NCI-H524 (cell line): Measurements from ENCODE around the gene SRD5A1.
A peak's percentile ranks its signal among the peaks of the same experiment; 100 is the strongest.

Source experiments
- DNase-seq, 2 experiments: peaks; one replicate each; lab custom pipeline; 2025; lab: John Stamatoyannopoulos, UW

SRD5A1 gene

DNA sequence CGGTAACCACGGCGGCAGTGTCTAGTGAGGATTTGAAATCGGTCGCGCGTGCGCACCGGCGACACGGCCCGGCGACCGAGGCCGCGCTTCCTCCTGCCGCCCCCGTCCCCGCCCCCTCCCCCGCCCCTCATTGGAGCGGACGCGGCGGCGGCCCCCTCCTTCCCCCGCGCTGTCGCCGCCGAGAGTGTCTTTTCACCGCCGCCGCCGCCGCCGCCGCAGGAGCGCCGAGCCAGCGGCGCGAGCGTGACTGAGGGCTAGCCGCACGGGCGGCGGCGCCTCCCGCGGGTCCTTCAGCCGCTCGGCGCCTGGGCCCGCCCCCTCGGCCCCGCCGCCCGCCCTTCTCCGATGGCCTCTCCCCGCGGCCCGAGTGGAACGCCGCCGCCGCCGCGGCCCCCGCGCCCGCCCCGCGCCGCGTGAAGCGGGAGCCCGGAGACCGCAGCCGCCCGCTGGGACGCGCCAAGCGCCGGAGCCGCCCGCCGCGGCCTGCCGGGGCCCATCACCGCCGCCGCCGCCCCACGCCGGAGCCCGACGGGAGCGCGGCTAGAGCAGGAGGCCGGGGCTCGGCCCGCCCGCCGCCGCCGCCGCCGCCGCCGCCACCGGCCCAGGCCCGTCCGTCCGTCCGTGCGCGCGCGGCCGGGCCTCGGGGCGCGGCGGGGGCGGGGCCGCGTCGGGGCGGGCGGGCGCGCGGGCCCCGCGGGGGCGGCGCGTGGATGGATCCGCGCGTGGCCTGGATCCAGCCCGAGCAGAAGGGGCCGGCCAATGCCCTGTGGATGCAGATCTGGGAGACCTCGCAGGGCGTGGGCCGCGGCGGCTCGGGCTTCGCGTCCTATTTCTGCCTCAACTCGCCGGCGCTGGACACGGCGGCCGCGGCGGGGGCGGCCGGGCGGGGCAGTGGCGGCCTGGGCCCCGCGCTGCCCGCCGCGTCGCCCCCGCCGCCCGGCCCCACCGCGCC, 80.3 kb downstream of the SRD5A1 start, which contains the start of gene TENT4A:
Gene TENT4A, plus strand, starts transcription at position 159 of the 952 bp plus-strand sequence. Its CDS starts 552 bp downstream, at position 711.
- peak in 1 of 2 experiments; percentile 32 for DNase-seq

DNA sequence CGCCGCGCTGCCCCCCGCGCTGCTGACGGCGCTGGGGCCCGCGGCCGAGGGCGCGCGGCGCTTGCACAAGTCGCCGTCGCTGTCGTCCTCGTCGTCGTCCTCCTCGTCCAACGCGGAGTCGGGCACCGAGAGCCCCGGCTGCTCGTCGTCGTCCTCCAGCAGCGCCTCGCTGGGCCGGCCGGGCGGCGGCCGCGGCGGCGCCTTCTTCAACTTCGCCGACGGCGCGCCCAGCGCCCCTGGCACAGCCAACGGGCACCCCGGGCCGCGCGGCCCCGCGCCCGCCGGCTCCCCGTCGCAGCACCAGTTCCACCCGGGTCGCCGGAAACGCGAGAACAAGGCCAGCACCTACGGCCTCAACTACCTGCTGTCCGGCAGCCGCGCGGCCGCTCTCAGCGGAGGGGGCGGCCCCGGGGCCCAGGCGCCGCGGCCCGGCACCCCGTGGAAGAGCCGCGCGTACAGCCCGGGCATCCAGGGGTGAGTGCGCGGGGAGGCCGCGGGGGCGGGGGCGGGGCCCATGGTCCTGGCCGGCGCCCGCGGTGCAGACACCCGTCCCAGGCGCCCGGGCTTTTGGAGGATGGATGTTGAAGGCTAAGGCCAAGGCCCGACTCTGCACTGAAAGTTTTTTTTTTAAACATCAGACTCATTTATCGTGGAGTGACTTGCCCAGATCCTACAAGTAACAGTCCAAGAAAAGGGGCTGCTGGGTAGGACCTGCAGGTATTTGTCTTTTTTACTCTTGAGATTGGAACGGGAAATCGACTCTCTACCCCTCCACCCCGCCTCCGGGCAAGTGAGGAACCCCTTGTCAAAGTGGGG, 81.2 kb downstream of the SRD5A1 start:
- DNase-seq, result peak in 1 of 2 experiments; percentile 33

DNA sequence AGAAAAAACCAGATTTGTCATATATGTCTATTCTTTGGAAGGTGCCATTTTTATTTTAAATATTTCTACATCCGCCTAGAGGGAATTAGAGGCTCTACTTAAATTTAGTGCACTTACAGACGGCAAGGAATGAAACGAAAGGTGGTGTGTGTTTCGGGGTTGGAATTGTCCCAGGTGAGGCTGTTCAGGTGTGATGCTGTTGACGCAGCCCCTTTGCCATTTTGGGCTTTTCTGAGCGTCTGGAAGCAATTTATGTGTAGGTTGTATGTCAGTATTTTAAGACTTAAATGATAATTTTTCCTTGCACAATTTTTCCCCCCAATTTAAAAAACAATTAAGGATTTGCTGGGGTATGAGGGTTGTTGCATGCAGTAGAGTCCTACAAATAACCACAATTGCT, 82.0 kb downstream of the SRD5A1 start:
- DNase-seq, result no peak

DNA sequence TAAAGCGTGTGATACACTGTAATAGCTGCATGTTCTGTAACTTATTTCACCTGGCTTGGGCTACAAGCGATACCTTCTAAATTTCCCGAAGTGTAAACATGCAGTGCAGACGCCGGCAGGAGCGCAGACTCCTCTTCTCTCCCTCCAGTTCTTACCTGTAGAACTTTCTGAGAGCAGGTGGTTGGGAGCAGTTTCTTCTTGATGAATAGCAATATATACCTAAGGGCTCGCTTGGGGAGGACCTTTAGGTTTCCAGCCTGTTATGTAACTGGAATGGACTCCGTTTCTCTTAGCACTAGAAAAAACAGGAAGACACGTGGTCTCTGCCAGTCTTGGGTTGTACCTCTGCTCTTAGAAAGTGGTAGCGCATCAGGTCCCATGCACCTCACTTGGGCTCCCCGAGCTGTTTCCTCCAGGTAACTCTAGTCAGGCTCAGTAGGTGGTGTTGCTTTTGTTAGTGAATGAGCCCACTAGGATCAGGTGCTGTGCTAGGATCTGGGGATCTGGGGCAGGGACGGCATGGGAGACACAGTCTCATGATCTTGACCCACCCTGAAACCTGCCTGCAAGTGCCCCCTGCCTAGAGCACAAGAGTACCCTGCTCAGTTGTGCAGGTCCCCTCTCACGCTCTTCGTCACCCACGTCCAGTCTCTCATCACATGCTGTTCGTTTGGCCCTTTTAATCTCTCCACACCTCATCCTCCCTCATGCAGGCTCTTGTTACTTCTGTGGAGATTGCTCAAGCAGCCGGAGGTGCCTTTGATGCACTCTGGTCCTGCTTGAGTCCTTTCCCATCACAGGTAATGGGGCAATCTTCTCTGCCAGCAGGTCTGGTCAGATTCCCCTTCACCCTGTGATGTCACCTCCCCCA, 82.8 kb downstream of the SRD5A1 start:
- no peak for DNase-seq

DNA sequence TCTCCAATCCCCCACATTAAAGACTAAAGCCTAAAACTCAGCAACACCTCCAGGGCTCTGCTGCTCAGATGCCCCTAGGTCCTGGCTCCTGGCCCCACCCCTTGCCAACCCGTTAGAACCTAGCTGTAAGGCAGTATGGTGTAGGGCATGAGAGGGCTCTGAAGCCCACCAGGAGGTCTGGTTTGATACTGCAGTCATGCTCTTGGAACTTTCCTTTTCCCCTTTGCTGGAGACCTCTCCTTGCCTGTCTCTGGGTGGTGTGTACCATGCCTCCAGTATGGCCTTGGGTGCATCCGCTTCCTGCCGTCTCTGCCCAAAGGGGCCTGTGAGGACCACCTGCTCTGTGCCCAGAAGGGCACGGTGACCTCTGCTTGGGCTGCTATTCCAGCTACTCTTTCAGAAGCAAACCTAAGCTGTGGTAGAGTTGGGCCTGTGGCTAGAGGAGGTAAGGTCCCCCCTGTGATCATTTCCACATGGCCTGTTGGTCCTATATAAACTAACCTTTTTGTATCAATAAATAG, 83.4 kb downstream of the SRD5A1 start:
- DNase-seq, result no peak

DNA sequence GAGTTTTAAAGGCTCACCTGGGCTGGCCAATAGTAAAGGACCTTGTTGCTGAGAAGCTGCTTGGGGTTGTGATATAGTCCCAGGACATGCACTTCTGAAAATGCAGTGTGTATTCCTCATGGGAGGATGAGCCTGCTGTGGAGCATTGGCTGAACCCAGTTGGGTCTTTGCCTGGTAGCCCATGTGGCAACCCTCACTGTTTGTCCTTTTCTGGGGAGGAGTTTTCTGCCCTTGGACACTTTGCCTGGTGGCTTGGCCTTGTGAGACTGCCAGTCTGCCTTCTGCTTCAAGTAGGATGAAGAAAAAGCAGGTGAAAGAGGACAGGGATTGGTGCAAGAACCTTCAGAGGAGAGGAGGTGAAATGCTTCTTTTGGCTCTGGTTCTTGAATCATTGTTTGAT, 84.0 kb downstream of the SRD5A1 start:
- no peak for DNase-seq

DNA sequence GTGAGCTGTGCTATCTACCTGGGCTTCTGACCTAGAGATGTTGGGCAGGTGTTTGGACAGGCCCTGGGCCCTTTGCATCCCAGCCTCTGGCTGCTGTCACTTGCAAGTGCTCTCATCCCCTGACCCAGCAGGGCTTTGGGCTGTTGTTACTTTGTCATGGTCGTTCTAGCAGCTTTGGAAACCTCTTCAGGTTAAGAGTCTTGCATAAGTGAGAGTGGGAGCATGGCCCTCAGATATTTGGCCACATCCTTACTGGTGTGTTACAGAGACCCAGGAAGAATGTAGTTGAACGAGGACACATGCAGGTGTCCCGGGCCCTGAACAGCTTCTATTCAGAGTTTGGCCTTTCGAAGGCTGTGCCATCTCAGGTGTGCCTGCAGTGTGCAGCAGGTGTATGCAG, 84.4 kb downstream of the SRD5A1 start:
- no peak for DNase-seq

DNA sequence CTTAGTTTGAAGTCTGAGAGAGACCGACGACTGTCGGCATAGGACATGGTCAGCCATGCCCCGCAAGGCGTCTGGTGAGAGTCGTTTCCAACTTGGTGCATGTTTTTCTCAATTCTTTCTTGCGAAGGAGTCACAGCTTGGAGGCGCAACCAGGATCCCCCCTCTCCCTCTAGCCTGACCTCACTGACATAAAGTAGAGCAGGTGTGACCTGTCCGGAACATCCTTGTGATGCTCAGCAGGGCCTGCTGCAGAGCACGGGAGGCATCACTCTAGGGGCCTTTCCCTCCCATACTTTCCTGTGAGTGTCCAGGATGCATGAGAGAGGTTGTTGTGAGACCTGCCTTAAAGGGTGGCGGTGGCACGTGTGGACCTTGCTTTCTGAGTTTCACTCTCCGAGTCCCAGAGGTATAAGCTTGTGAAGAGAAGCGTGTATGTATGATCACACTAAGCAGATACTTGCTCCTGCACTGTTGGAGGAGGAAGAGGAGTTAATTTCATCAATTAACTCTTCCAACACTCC, 85.0 kb downstream of the SRD5A1 start:
- no peak for DNase-seq

DNA sequence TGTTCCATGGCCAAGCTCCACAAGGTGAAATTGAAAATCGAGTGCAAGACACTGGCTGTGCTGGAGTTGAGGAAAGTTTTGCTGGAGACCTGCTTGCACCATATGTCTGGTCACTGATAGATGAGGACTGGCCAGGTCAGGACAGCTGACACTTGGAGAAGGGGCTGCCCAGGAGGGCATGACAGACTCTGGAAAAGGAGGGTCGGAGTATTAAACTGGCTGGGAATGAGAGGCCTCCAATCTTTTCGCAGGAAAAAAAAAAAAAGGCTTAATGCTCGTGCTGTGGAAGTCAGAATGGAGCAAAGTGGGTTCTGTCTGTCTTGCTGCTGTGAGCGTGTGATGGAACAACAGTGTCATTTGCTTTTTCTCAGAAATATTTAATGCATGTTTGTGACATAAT, 85.5 kb downstream of the SRD5A1 start:
- DNase-seq, result no peak

DNA sequence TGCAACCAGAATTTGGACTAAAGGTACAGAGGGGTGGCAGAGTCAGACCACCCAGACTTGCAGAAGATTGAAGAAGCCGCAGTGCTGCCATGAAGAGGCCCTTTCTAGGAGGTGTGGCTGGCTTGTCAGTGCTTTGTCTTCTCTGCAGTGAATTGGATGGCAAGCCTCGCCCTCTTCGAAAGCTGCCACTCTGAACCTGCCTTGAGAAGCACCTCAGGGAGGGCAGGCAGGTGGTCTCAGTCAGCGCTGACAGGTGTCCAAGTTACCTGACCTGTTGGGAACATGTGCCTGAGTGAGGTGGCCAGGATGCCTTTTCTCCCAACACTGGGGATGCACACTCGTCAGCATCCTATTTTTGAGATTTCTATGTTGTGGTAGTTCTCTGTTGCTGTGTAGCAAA, 86.2 kb downstream of the SRD5A1 start:
- DNase-seq, result no peak

DNA sequence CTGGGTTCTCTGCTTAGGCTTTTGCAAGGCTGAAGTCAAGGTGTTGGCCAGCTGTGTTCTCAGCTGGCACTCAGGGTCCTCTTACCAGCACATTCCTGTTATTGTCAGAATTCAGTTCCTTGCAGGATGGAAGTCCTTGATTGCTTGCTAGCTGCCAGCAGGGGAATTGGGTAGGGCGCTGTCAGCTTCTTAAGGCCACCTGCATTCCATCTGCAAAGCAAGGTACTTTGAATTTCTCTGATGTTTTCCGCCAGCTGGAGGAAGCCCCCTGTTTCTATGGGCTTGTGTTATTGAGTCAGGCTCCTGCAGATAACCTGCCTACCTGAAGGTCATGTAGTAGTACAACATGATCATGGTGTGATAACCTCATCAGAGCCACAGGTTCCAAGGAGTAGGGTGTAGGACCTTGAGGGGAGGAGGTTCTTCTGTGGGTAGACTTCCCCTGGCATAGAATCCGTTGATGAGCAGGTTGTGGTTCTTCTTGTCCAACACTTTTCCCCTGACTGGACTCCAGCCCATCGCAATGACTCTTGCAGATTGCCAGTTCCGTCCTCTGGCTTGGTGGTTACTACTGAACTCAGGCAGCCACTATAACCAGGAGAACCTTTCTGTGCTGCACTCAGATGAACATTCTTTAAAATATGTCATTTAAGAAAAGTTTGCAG, 86.8 kb downstream of the SRD5A1 start:
- peak in 1 of 2 experiments; percentile 18 for DNase-seq

DNA sequence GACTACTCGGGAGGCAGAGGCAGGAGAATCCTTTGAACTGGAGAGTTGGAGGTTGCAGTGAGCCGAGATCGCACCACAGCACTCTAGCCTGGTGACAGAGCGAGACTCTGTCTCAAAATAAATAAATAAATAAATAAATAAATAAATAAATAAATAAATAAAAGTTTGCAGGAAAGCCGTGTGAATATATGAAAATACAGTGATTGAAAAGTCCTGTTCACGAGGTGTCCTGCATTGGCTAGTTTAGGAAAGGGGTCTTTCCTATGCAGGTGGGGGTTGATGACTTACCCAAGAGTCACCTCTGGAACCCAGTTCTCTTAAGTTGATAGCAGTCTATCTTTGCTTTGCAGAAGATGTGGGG, 87.3 kb downstream of the SRD5A1 start:
- DNase-seq, result no peak

DNA sequence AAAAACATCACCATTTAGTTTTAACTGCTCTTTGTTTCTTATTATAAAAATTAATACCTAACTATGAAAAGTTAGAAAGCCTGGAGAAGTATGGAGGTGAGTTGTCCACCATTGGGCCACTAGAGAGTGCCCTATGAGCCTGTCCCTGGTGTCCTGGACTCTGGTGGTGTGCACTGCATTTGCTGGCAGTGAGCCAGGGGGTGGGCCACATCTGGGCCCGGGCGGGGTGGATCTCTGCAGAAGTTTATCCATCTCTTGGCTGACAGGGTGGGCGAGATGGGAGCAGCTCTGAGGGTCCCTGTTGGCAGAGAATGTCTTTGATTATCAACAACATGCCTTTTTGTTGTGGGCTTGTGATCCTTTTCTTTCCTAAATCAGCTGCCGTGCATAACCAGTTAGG, 88.2 kb downstream of the SRD5A1 start:
- DNase-seq, result peak in 1 of 2 experiments; percentile 26

DNA sequence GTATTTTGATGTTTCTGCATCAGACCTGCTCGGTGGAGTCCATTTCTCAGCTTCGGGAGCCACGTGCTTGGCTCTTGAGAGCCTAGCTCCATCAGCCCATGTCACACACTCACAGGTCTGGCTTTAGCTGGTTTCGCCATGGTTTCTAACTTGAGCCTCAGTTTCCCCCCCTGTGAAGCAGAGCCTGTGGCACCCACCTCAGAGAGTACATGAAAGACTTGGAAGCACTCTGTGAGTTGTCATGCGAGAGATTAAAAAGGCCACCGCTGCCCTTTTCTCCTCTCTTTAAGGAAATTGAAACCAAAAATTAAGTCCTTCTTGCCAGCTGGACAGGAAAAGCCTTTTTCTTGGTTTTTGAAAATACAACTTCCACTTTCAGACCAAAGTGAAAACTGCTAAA, 88.8 kb downstream of the SRD5A1 start:
- no peak for DNase-seq

DNA sequence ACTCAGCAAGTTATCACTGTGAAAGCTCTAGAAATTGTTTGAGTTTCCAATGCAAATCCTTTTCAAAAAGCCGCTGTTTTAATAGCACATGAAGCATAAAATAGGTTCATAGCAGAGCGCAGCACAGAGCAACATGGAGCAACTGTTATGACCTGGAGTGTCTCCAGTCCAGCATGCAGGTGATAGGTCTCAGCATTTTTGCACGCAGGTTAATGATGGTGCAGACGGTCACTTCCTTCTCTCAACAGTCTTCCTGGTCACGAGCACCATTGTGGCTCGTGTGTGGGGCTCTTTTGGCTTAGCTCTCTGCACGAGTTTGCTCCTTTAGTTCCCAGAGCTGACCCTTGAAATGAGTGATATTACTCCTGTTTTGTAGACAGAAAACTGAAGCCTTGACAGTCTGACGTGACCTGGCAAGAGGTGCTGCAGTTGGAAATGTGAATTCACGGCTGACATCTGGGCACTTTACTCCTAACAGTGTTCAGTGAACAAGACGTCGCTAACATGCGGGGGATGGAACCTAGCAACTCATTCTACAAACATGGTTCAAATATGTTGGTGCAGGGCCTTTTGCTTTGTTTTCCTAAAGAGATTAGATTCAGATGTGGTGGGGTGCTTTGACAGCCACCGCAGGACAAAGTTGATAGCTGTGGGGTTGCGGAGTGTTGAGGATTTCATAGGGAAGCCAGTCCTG, 90.0 kb downstream of the SRD5A1 start:
- DNase-seq, result no peak

DNA sequence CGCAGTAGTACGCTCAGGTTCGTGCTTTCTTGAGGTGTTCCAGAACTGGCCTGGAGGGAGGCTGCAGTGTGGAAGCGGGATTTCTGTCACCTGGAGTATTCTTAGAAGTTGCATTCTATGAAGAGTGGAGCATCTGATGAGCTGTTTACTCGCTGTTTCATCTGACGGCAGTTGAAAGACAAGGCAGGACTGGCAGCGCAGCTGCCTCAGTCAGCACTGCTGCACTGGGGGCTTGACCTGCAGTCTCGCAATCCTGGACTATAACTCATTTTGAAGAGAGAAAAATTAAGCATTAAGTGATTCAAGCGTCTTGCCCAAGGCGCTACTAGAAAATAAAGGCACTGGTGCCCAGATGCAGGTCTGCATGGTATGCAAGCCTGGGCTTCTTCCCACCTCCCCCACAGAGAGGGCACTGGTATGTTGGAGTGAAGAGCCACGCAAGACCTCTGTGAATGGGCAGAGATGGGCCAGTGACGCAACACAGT, 90.6 kb downstream of the SRD5A1 start:
- no peak for DNase-seq
